Sigmoid colon (tissue), 7 donors: Measurements from ENCODE around the gene CCL7. TPM values are rescaled to one million over a fixed set of nuclear protein-coding genes. Genes with fewer than 3 reads are reported as not detected.
"Not testable (repeated sequence)": the region's sequence is repeated elsewhere in the genome, so short reads cannot be mapped to it uniquely, and the experiment has no call there.

Source experiments
- DNase-seq: peaks from one replicate; pipeline ENCODE4 v3.0.0-alpha.2; 2019
- H3K27ac ChIP-seq, 4 donors: fragments of 200-600 bp; sonication (generic); one replicate each; pipeline ENCODE4 v1.5.1; 2016 to 2019; ENCODE audit warnings: mild to moderate bottlenecking in 1 of 4
- H3K27me3 ChIP-seq, 3 donors: fragments of 200-600 bp; sonication (generic); one replicate each; pipeline ENCODE4 v1.5.1; 2019; ENCODE audit warnings: mild to moderate bottlenecking in 1 of 3
- H3K36me3 ChIP-seq, 4 donors: fragments of 200-600 bp; sonication (generic); one replicate each; pipeline ENCODE4 v1.5.1; 2016 to 2019
- H3K4me1 ChIP-seq, 4 donors: fragments of 200-600 bp; sonication (generic); one replicate each; pipeline ENCODE4 v1.5.1; 2017 to 2019
- H3K4me3 ChIP-seq, 4 donors: fragments of 200-600 bp; sonication (generic); one replicate each; pipeline ENCODE4 v1.5.1; 2017 to 2019; ENCODE audit warnings: mild to moderate bottlenecking in 2 of 4, moderate library complexity in 1 of 4
- H3K9me3 ChIP-seq, 4 donors: fragments of 200-600 bp in 3 of 4; sonication (generic) in 3 of 4; one replicate each; pipeline versions ENCODE4 v1.5.1 to v1.6.1; 2013 to 2019
- CTCF ChIP-seq, 4 experiments: fragments of 450-650 bp in 3 of 4; fragments of 200-600 bp in 1 of 4; IDR thresholded peaks; one replicate each; pipeline ENCODE4 v1.5.1; 2016 to 2019; ENCODE audit warnings: antibody characterized with exemption in 4 of 4, mild to moderate bottlenecking in 3 of 4, moderate library complexity in 2 of 4
- EP300 ChIP-seq, 4 donors: sonication (generic); formaldehyde crosslinking; IDR thresholded peaks; one replicate each; pipeline ENCODE4 v1.6.1; 2017; ENCODE audit warnings: antibody characterized with exemption in 4 of 4
- POLR2A ChIP-seq, 2 donors: fragments of 450-650 bp; IDR thresholded peaks; one replicate each; pipeline ENCODE4 v1.6.1; 2016; ENCODE audit warnings: antibody characterized with exemption in 2 of 2, mild to moderate bottlenecking in 2 of 2, moderate library complexity in 2 of 2
- POLR2AphosphoS5 ChIP-seq, 4 donors: sonication (generic); formaldehyde crosslinking; IDR thresholded peaks; one replicate each; pipeline ENCODE4 v1.6.1; 2017; ENCODE audit warnings: antibody characterized with exemption in 4 of 4
- WGBS, 2 donors: extraction: QIAGEN DNeasy Blood & Tissue Kit; methylation state at CpG; one replicate each; pipeline ENCODE4 v1.1.7; 2013; 5-methylcytosine and 5-hydroxymethylcytosine counted together
- intact Hi-C: fragments of 100-400 bp; cut with DNase I; formaldehyde crosslinking; loops from one replicate; pipeline ENCODE4 v1.15.1; 2023
- polyA plus RNA-seq, 3 donors: library from polyadenylated mRNA; stranded (reverse); fragments of 200-250 nt; gene quantifications; one replicate each; pipeline ENCODE4 v1.2.3, GENCODE V29; 2013
- total RNA-seq, 4 donors: library from RNA; depleted of rRNA; stranded (reverse); fragments of >200 nt; gene quantifications; one replicate each; pipeline ENCODE4 v1.1.0, GENCODE V29; 2016
- donor health status: healthy with polysubstance abuse.
- donor health status: Bipolar disorder and iron deficiency.
- donor health status: healthy.

Gene CCL7
- total and polyA plus RNA-seq, 7 donors = 0.13 TPM; not detected in 6

GRCh38 chr17:34225046-34225445, 45.0 kb upstream of the CCL7 start:
- H3K4me3 ChIP-seq = no peak overlapping the region
- no peak overlapping the region for H3K27ac ChIP-seq
- DNase-seq = no peak
- no peaks in the 10 kb centered on the region for H3K36me3 ChIP-seq
- no peak for TF ChIP-seq POLR2AphosphoS5 (IDR thresholded peaks at IDR 0.05)
- TF ChIP-seq POLR2A (IDR thresholded peaks at IDR 0.05) = no peak
- TF ChIP-seq EP300 (IDR thresholded peaks at IDR 0.05) = no peak
- no peak for TF ChIP-seq CTCF (IDR thresholded peaks at IDR 0.05)
- peaks cover 0 to 9% (median 2%) of the 10 kb centered on the region in 4 donors for H3K4me1 ChIP-seq
- intact Hi-C loops = no loop called here
- 80 to 94% methylated on average over 9 of the region's 9 CpGs for WGBS, 2 donors
- no peaks in the 10 kb centered on the region for H3K27me3 ChIP-seq
- H3K9me3 ChIP-seq = no peaks in the 10 kb centered on the region

GRCh38 chr17:34226011-34226743, 43.8 kb upstream of the CCL7 start:
- no peak overlapping the region for H3K27ac ChIP-seq
- no peak for DNase-seq
- no peak overlapping the region for H3K4me3 ChIP-seq
- H3K9me3 ChIP-seq = peaks cover 0 to 3% (median 0%) of the 10 kb centered on the region in 4 donors
- no peaks in the 10 kb centered on the region for H3K27me3 ChIP-seq
- WGBS, 2 donors = 56 to 75% methylated on average over 3 of the region's 3 CpGs
- TF ChIP-seq EP300 (IDR thresholded peaks at IDR 0.05) = no peak
- TF ChIP-seq POLR2AphosphoS5 (IDR thresholded peaks at IDR 0.05) = no peak
- TF ChIP-seq POLR2A (IDR thresholded peaks at IDR 0.05) = no peak
- no peak for TF ChIP-seq CTCF (IDR thresholded peaks at IDR 0.05)
- peaks cover 0 to 9% (median 2%) of the 10 kb centered on the region in 4 donors for H3K4me1 ChIP-seq
- no peaks in the 10 kb centered on the region for H3K36me3 ChIP-seq
- intact Hi-C loops = no loop called here

GRCh38 chr17:34226744-34227034, 43.3 kb upstream of the CCL7 start:
- H3K27ac ChIP-seq = no peak overlapping the region
- H3K27me3 ChIP-seq = no peaks in the 10 kb centered on the region
- TF ChIP-seq EP300 (IDR thresholded peaks at IDR 0.05) = no peak
- TF ChIP-seq POLR2AphosphoS5 (IDR thresholded peaks at IDR 0.05) = no peak
- peaks cover 0 to 3% (median 0%) of the 10 kb centered on the region in 4 donors for H3K9me3 ChIP-seq
- DNase-seq = no peak
- peaks cover 0 to 9% (median 2%) of the 10 kb centered on the region in 4 donors for H3K4me1 ChIP-seq
- no peaks in the 10 kb centered on the region for H3K36me3 ChIP-seq
- H3K4me3 ChIP-seq = no peak overlapping the region
- intact Hi-C loops = no loop called here

- DNase-seq, intact Hi-C loops, H3K4me1 ChIP-seq, H3K36me3 ChIP-seq, H3K9me3 ChIP-seq, H3K27ac ChIP-seq, H3K27me3 ChIP-seq, H3K4me3 ChIP-seq: not testable (repeated sequence)
- 84 to 85% methylated on average over 2 of the region's 2 CpGs for WGBS, 2 donors
These were observed 42.7 kb upstream of the CCL7 start for GRCh38 chr17:34227293-34227692.

- H3K9me3 ChIP-seq = peaks cover 0 to 3% (median 0%) of the 10 kb centered on the region in 4 donors
- TF ChIP-seq CTCF (IDR thresholded peaks at IDR 0.05) (no peak), EP300 (IDR thresholded peaks at IDR 0.05) (no peak), POLR2AphosphoS5 (IDR thresholded peaks at IDR 0.05) (no peak), POLR2A (IDR thresholded peaks at IDR 0.05) (no peak)
- intact Hi-C loops = no loop called here
- no peaks in the 10 kb centered on the region for H3K36me3 ChIP-seq
- DNase-seq = no peak
- no peak overlapping the region for H3K4me3 ChIP-seq
- H3K27me3 ChIP-seq = no peaks in the 10 kb centered on the region
- WGBS, 2 donors = 70 to 72% methylated on average over 3 of the region's 3 CpGs
- peaks cover 0 to 9% (median 2%) of the 10 kb centered on the region in 4 donors for H3K4me1 ChIP-seq
- H3K27ac ChIP-seq = no peak overlapping the region
These were observed 42.3 kb upstream of the CCL7 start for GRCh38 chr17:34227707-34228106.

GRCh38 chr17:34228781-34229180, 41.2 kb upstream of the CCL7 start:
- Histone ChIP-seq H3K36me3 (no peaks in the 10 kb centered on the region), H3K4me3 (no peak overlapping the region), H3K9me3 (peaks cover 0 to 3% (median 0%) of the 10 kb centered on the region in 4 donors), H3K4me1 (peaks cover 0 to 12% (median 5%) of the 10 kb centered on the region in 4 donors), H3K27ac (no peak overlapping the region), H3K27me3 (no peaks in the 10 kb centered on the region)
- DNase-seq = no peak
- no peak for TF ChIP-seq POLR2A (IDR thresholded peaks at IDR 0.05)
- TF ChIP-seq EP300 (IDR thresholded peaks at IDR 0.05) = no peak
- no peak for TF ChIP-seq CTCF (IDR thresholded peaks at IDR 0.05)
- TF ChIP-seq POLR2AphosphoS5 (IDR thresholded peaks at IDR 0.05) = no peak
- WGBS, 2 donors = 85% methylated on average over 4 of the region's 4 CpGs
- intact Hi-C loops = no loop called here
